GM23338 (cell line): ENCODE measurements around the gene AP1M2.

ENCODE experiments used
- CREB1 ChIP-seq: fragments of 250-450 bp; sonication (Bioruptor Pico); IDR thresholded peaks from 2 replicates; pipeline ENCODE4 v1.5.0; 2020; ENCODE audit warnings: low read depth, mild to moderate bottlenecking, moderate library complexity
- CTCF ChIP-seq, 2 experiments: fragments of 200-600 bp in 1 of 2; sonication (generic) in 1 of 2; conservative IDR thresholded peaks; 2 replicates each; pipeline versions ENCODE4 v1.5.1 to v1.6.1; 2016 to 2017; ENCODE audit warnings: antibody characterized with exemption in 2 of 2, low read depth in 2 of 2, mild to moderate bottlenecking in 2 of 2, moderate library complexity in 1 of 2
- EZH2phosphoT487 ChIP-seq: fragments of 200-600 bp; sonication (generic); IDR thresholded peaks from one replicate; pipeline ENCODE4 v1.8.1; 2018; ENCODE audit warnings: antibody characterized with exemption; ENCODE audit not compliant: unreplicated experiment
- POLR2AphosphoS5 ChIP-seq: IDR thresholded peaks from 2 replicates; pipeline ENCODE4 v1.6.1; 2016; ENCODE audit warnings: antibody characterized with exemption, low read depth

- TF ChIP-seq CTCF (conservative IDR thresholded peaks at IDR 0.05; ENCODE audit: low read depth in 2 of 2): no peak
- no peak for TF ChIP-seq POLR2AphosphoS5
- TF ChIP-seq EZH2phosphoT487: no peak
- no peak for TF ChIP-seq CREB1 (CRISPR knock-in tag)
These were observed 49.3 kb upstream of the AP1M2 start for GRCh38 chr19:10636304-10636972.
